GM15510 (cell line): ENCODE results near the gene DNAJB11.

ENCODE experiments used
- POLR2A ChIP-seq: IDR thresholded peaks from 3 replicates; pipeline ENCODE4 v1.6.1; 2011; ENCODE audit warnings: borderline replicate concordance; ENCODE audit not compliant: insufficient read length; ENCODE audit errors: extremely low read depth

The DNAJB11 gene

DNA sequence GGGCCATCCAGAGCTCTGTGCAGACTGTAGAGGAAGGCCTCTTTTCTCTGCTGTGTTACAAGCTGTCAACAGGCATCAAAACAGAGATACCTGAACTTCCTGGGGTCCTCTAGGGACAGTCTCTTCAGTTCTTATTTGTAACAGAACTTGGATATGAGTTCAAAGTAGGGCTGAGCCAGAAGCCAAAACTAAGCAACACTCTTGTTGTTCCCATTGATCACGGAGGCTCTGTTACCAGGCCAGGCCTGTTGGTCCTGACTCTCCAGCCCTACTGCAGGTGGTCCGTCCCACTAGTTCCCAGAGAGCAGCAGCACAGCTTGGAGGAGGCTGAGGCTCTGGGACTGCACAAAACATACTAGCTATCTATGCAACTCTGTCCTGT lies 29.3 kb downstream of the DNAJB11 start:
- no peak for TF ChIP-seq POLR2A

DNA sequence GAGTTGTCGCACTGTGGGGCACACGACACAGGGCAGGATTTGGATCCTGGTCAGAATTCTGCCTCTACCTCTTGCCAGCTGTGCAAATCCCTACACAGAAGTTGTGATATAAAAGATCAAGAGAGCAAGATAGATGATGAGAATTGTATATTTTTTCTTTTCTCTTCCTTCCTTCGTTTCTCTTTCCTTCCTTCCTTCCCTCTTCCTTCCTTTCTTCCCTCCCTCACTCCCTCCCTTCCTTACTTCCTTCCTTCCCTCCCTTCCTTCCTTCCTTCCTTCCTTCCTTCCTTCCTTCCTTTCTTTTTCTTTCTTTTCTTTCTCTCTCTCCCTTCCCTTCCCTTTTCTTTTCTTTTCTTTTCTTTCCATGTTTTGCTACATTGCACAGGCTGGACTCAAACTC lies 30.4 kb downstream of the DNAJB11 start:
- no peak for TF ChIP-seq POLR2A

DNA sequence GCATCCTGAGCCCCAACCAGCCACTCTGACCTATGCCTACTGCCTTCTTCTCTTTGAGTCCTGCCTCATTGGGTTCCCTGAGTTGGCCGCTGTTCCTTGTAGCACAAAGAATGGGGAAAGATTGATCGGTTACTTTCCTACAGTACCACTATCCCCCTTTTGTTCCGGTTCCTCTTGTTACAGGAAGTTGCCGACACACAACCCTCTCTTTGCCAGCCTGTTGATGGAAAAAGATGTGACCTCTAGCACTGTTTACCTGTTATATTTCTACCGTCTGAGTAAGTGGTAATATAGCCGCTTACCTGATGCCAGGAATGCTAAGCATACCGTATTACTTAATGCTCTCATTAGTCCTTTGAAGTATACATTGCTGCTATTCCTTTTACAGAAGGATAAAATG lies 32.6 kb downstream of the DNAJB11 start:
- TF ChIP-seq POLR2A, result no peak

DNA sequence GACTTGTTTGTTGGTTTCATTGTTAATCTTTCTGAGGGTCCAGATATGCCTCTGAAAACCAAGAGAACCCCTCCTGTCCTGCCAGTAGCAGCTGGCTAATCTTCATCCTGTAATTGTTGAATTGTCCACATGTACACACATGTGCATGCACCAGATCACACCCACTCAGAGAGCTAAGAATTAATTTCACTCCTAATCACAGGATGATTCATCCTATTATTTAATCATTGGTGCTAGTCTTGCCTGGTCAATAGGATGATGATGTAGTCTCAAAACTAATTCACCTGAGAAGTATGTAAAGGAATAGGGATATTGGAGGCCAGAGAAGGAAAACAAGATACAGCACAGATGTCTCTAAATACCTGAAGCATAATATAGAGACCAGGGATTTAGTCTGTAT lies 34.6 kb downstream of the DNAJB11 start:
- TF ChIP-seq POLR2A, result no peak

DNA sequence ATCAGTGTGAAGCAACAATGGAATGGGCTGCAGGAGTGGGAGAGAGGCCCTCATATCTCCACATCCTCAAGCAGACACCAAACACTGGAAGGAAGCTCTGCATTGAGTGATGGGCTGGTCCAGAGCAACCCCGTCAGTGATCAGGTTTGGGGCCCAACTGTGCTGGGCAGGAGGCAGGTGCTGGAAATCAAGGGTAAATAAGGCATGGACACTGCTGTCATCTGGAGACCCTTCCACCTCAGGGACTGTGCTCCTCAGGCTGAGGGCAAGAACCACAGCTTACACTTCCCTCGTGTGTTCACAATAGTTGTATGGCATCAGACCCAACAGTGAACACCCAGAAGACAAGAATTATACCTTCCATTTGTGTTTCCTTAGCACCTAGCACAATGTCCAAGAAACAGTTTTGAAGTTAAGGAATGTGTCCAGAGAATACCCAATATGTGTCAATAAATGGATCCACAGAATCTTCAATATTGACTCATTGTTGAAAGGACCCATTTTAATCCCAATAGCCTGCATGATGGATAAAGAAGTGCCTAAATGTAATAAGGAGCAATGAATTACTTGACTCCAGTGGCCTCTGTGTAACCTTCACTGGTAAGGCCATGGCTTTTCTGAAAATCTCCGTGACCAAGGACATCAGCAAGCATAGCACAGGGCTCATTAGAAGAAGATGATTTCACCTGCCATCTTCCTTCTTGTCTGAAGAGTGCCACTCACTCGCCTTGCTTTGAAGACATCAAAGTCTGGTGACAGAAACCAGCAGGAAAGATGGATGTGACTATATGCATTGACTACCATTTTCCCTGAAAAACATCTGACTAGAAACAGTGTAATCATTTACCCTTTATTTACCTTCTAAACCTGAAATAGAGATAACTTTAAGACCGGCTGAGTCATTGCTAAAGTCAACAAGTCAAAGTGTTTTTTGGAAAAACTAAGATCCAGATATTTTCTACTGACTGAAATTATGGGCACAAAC lies 35.3 kb downstream of the DNAJB11 start:
- no peak for TF ChIP-seq POLR2A

DNA sequence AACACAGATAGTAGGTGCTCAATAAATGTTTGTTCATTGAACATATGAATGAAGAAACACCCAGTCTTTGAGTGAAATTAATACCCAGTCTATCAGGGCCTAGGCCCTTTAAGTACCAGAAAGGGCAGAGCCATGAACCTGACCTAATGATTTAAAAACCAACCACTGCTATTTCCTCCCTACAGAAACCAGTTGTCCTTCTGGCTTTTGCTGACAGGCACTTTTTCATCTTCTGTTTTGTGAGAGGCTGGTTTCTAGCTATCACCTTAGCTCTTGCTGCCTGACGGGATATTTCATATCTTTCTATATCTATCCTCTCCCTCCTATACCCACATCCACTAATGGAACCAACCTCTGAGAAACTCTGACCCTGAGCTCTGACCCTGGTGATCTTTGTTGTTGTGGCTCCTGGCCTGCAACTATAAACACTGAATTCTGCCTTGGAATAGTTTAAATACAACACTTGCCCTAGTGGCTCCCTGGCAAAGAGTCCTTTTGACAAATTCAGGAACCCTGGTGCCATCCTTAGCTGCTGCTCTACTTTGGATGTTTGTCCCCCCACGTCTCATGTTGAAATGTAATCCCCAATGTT lies 38.2 kb downstream of the DNAJB11 start:
- TF ChIP-seq POLR2A, result no peak

DNA sequence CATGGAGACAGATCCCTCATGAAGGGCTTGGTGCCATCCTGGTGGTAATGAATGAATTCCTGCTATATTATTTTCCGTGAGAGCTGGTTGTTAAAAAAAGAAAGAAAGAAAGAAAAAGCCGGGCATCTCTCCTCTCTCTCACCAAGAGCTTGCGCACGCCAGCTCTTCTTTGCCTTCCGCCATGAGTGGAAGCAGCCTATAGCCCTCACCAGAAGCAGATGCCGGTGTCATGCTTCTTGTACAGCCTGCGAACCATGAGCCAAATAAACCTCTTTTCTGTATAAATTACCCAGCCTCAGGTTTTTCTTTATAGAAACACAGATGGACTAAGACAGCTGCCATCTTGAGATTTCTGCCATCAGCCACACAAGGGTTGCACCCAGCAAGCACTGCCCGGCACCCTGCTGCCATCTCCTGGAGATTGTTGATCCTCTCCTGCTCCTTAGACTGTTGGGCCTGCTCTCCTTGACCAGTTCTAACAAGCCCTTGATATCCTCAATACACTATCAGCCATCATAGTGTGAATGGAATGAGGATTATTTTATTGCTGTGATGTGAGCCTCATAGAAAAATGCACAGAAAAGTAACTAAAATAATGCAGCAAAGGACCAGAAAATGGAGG lies 38.8 kb downstream of the DNAJB11 start:
- TF ChIP-seq POLR2A, result no peak

DNA sequence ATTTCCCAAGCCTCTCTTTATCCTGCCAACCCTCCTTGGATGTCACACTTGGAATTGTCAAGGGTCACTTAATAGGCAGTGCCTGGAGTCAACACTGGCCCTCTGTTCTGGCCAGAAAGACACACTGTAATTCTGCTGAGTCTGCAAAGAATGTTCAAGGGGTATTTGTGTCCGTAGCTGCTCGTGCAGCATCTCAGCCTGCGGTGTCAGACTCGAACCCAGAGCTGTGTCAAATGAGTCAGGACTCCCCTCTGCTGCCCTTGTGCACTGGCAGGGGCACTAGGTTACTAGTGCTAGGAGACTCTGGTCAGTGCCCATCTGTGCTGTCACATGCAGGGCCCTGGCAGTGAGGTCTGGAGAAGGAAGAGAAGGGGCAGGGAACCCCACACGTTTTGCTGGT lies 41.5 kb downstream of the DNAJB11 start:
- TF ChIP-seq POLR2A, result no peak

DNA sequence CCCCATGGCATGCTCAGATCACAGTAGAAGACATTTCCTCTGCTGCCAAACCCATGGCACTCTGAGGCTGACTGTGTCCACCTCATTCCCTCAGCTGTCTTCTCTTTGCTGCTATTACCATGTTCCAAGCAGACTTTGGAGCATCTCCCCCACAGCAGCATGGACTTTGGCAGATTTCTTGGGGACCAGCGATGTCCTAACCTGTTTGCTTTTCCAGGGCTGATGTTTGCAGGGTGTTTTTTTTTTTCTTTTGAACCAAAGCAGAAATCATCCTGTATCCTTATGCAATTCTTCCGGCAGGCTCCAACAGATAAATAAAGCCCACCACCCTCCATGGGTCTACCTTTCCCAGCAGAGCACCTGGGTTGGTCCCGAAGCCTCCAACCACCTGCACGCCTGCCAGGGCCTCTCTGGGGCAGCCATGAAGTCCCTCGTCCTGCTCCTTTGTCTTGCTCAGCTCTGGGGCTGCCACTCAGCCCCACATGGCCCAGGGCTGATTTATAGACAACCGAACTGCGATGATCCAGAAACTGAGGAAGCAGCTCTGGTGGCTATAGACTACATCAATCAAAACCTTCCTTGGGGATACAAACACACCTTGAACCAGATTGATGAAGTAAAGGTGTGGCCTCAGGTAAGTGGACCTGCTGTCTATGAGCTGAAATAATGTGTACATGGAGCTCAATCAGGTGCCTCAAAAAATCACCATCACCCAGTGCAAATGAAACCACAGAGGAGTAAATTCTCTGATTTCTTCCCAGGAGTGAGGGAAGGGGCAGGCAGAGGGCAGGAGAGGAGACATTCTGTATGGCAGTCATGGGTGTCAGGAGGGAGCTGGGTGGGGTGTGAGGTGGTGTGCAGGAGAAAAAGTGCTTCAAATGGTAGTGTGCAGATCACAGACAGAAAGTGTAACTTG lies 42.5 kb downstream of the DNAJB11 start, which contains the start of gene AHSG:
Gene AHSG, plus strand, starts transcription at position 340 of the 916 bp plus-strand sequence. Its CDS starts 82 bp downstream, at position 422.
- TF ChIP-seq POLR2A, result no peak

DNA sequence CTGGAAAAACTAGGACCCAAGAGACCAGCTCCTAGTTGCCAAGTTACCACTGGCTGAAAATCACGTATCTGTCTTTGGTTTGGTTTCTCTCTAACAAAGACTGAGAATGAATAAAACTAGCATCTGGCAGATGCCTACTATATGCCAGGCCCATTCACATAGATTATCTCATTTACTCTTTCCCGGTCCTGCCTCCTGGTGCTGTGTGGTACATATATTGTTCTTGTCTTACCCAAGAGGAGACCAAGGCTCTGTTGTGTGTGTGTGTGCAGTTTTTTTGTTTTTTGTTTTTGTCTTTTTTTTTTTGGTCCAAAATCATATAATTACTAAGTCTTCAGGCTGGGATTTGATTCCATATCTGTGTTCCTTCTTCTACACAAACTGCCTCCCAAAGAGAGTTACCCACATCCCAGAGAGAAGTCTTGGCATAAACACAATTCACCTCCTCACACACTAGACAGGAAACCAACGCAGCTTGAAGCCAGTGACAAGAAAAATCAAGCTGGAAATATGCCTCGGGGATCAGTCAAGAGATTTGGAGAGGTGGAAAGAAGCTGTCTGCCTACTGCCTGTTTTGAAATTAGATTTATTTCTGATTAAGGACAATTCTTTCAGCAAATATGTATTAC lies 43.2 kb downstream of the DNAJB11 start:
- TF ChIP-seq POLR2A, result no peak

DNA sequence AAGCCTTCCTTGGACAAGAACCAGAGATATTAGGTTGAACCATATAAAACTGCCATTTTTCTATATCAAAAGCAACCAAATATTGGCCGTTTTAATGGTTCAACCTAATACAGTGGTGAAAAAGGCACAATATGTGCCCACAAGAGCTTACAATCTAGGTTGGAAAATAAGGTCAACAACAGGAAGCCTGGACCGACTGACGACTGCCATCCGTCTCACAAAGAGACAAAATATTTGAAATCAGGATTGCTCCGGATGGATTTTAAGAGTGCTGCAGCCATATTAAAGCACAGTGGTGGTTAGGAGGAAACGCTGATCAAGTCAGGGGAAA lies 43.7 kb downstream of the DNAJB11 start:
- TF ChIP-seq POLR2A, result no peak

DNA sequence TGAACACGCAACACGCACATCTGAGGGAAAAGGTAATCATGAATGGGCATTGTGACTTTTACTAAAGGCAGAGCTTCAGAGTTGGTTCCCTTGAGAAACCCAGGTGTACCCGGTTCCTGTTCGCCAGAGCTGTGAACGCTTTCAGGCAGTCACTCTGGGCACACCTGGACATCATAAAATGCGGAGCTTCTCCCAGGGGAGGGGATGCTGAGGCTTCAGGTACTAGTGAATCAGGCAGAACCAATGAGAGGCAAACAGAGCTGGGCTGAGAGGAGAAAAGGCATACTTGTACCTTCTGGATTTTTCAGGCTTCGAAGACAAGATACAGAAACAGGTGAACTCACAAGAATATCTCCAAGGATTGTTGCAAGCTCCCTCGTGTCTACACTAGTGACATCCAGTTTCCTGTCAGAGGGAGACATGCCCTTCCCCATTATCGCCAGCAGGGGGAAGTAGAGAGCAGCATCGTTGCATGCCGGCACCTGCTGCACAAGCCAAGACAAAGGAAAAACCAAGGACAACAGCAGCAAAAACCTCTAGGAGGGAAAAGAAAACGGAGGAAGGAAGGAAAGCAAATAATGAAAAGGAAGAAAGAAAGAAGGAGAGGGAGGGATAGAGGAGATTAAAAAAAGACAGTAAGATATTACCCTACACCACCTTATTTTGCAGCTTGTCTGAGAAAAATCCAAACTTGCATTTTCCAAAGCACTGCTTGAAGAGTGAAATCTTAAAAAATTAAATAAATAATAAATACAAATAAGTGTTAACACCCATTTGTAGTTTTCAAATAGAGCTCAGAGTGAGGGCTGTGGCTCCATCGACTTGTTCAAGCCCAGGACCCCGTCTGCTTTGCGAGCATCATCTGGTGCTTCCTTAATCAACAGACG lies 44.3 kb downstream of the DNAJB11 start:
- TF ChIP-seq POLR2A, result no peak

DNA sequence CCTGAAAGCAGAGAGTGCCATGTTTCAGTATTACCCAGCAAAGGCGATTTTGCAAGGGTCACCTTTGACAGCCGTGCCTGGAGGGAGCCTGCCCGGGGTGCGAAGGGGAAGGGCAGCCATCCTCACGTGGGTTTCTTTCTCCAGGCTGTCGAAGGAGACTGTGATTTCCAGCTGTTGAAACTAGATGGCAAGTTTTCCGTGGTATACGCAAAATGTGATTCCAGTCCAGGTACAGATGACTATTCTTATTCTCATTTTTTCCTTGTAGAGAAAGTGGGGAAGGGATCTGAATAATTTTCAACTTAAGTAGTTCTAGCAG lies 45.7 kb downstream of the DNAJB11 start:
- TF ChIP-seq POLR2A, result no peak
